Activated CD4-positive, alpha-beta T cell treated with anti-CD3 and anti-CD28 coated beads for 36 hours (primary cell): ENCODE results near the gene ALX4. TPM values are rescaled to one million over a fixed set of nuclear protein-coding genes. Genes with fewer than 3 reads are reported as not detected.

Experiments used
- ATAC-seq: fragments of 200-7000 bp; cut with Tn5 transposase; one replicate; pipeline ENCODE4 v1.10.0; 2021; ENCODE audit warnings: mild to moderate bottlenecking, moderate library complexity
- CTCF ChIA-PET: fragments of 350-600 bp; sonication (Branson Sonifier 250); formaldehyde crosslinking; loops from one replicate; lab custom pipeline; 2021; ENCODE audit warnings: antibody characterized with exemption; lab: Charles Lee
- POLR2A ChIA-PET: fragments of 350-600 bp; sonication (Branson Sonifier 250); formaldehyde crosslinking; loops from one replicate; lab custom pipeline; 2021; ENCODE audit warnings: antibody characterized with exemption, inconsistent platforms; lab: Charles Lee
- DNase-seq: peaks from one replicate; pipeline ENCODE4 v3.0.0-alpha.2; 2020
- H3K27ac Mint-ChIP-seq: one replicate; pipeline ENCODE4 v1.8.0; 2021; ENCODE audit warnings: mixed read lengths
- H3K27me3 Mint-ChIP-seq: one replicate; pipeline ENCODE4 v1.8.0; 2021; ENCODE audit warnings: mixed read lengths
- H3K36me3 Mint-ChIP-seq: one replicate; pipeline ENCODE4 v1.8.0; 2021; ENCODE audit warnings: low read depth, mixed read lengths
- H3K4me1 Mint-ChIP-seq: one replicate; pipeline ENCODE4 v1.8.0; 2021; ENCODE audit warnings: mixed read lengths
- H3K4me3 Mint-ChIP-seq: one replicate; pipeline ENCODE4 v1.8.0; 2021; ENCODE audit warnings: mild to moderate bottlenecking, moderate library complexity, mixed read lengths
- H3K9me3 Mint-ChIP-seq: one replicate; pipeline ENCODE4 v1.8.0; 2021; ENCODE audit warnings: low read depth, mixed read lengths
- intact Hi-C, 2 experiments: fragments of 100-400 bp; cut with DNase I in 1 of 2; cut with micrococcal nuclease in 1 of 2; formaldehyde crosslinking; loops; one replicate each; pipeline versions ENCODE4 v1.14.2 to v1.15.1; 2022 to 2024; cut with DNase I, micrococcal nuclease
- total RNA-seq, 2 experiments: library from RNA; stranded (reverse); gene quantifications; one replicate each; pipeline ENCODE4 v1.2.3, GENCODE V29; 2021

Gene ALX4
- total RNA-seq, 2 experiments from 2014 or later = not detected

- Mint-ChIP-seq H3K4me3 (no peak overlapping the region), H3K4me1 (no peaks in the 10 kb centered on the region), H3K36me3 (peaks cover 64% of the 10 kb centered on the region), H3K27ac (no peak overlapping the region), H3K9me3 (peaks cover 22% of the 10 kb centered on the region), H3K27me3 (no peaks in the 10 kb centered on the region)
- no peak for ATAC-seq
- ChIA-PET CTCF (interaction anchor here (1.1 kb wide), 1 partner anchor 12 kb away, joined by 3 read pairs; no protein-coding TSS in a partner anchor), POLR2A (no interaction called here)
- intact Hi-C loops = no loop called here
- DNase-seq = no peak
Observed at GRCh38 chr11:44248109-44248508, 61.8 kb downstream of the ALX4 start.

- no peak for DNase-seq
- ATAC-seq = no peak
- ChIA-PET CTCF (interaction anchor here (1.1 kb wide), 1 partner anchor 11 kb away, joined by 3 read pairs; no protein-coding TSS in a partner anchor), POLR2A (no interaction called here)
- no peak overlapping the region for H3K4me3 Mint-ChIP-seq
- peaks cover 58% of the 10 kb centered on the region for H3K36me3 Mint-ChIP-seq
- H3K9me3 Mint-ChIP-seq = peaks cover 16% of the 10 kb centered on the region
- H3K27me3 Mint-ChIP-seq = no peaks in the 10 kb centered on the region
- intact Hi-C loops = no loop called here
- H3K4me1 Mint-ChIP-seq = no peaks in the 10 kb centered on the region
- H3K27ac Mint-ChIP-seq = no peak overlapping the region
Observed at GRCh38 chr11:44247508-44247907, 62.4 kb downstream of the ALX4 start.

- Mint-ChIP-seq H3K27ac (no peak overlapping the region), H3K36me3 (peaks cover 53% of the 10 kb centered on the region), H3K27me3 (no peaks in the 10 kb centered on the region), H3K4me1 (no peaks in the 10 kb centered on the region), H3K4me3 (no peak overlapping the region), H3K9me3 (peaks cover 8% of the 10 kb centered on the region)
- no peak for ATAC-seq
- ChIA-PET CTCF (interaction anchor here (0.6 to 1.1 kb wide), 2 partner anchors 10 to 223 kb away, joined by 3 read pairs; no protein-coding TSS in a partner anchor), POLR2A (no interaction called here)
- no peak for DNase-seq
- intact Hi-C loops = no loop called here
Observed at GRCh38 chr11:44246726-44247125, 63.2 kb downstream of the ALX4 start.

- H3K27me3 Mint-ChIP-seq = no peaks in the 10 kb centered on the region
- POLR2A ChIA-PET = no interaction called here
- H3K9me3 Mint-ChIP-seq = no peaks in the 10 kb centered on the region
- peaks cover 38% of the 10 kb centered on the region for H3K36me3 Mint-ChIP-seq
- no peak for ATAC-seq
- no peak overlapping the region for H3K27ac Mint-ChIP-seq
- CTCF ChIA-PET = no interaction called here
- intact Hi-C loops = no loop called here
- H3K4me1 Mint-ChIP-seq = no peaks in the 10 kb centered on the region
- no peak overlapping the region for H3K4me3 Mint-ChIP-seq
- no peak for DNase-seq
Observed at GRCh38 chr11:44244639-44245310, 65.2 kb downstream of the ALX4 start.

- ChIA-PET CTCF (no interaction called here), POLR2A (no interaction called here)
- DNase-seq = no peak
- Mint-ChIP-seq H3K4me3 (no peak overlapping the region), H3K9me3 (no peaks in the 10 kb centered on the region), H3K4me1 (no peaks in the 10 kb centered on the region), H3K36me3 (peaks cover 34% of the 10 kb centered on the region), H3K27ac (no peak overlapping the region), H3K27me3 (no peaks in the 10 kb centered on the region)
- no peak for ATAC-seq
- intact Hi-C loops = no loop called here
Observed at GRCh38 chr11:44243595-44244343, 66.2 kb downstream of the ALX4 start.

GRCh38 chr11:44243086-44243485 is 66.9 kb downstream of the ALX4 start:
- H3K4me3 Mint-ChIP-seq = no peak overlapping the region
- no peak overlapping the region for H3K27ac Mint-ChIP-seq
- H3K27me3 Mint-ChIP-seq = no peaks in the 10 kb centered on the region
- ATAC-seq (no peak), DNase-seq (no peak)
- peaks cover 32% of the 10 kb centered on the region for H3K36me3 Mint-ChIP-seq
- intact Hi-C loops = no loop called here
- H3K4me1 Mint-ChIP-seq = no peaks in the 10 kb centered on the region
- POLR2A ChIA-PET = no interaction called here
- H3K9me3 Mint-ChIP-seq = no peaks in the 10 kb centered on the region
- CTCF ChIA-PET = interaction anchor here (1.1 kb wide), 1 partner anchor 152 kb away, joined by 4 read pairs; no protein-coding TSS in a partner anchor

GRCh38 chr11:44241851-44242250 is 68.1 kb downstream of the ALX4 start:
- no peaks in the 10 kb centered on the region for H3K9me3 Mint-ChIP-seq
- no peaks in the 10 kb centered on the region for H3K27me3 Mint-ChIP-seq
- intact Hi-C loops = no loop called here
- CTCF ChIA-PET = interaction anchor here (1.4 kb wide), 1 partner anchor 45 kb away, joined by 4 read pairs; no protein-coding TSS in a partner anchor
- no peak overlapping the region for H3K27ac Mint-ChIP-seq
- H3K4me1 Mint-ChIP-seq = no peaks in the 10 kb centered on the region
- POLR2A ChIA-PET = no interaction called here
- peaks cover 31% of the 10 kb centered on the region for H3K36me3 Mint-ChIP-seq
- ATAC-seq (no peak), DNase-seq (no peak)
- no peak overlapping the region for H3K4me3 Mint-ChIP-seq

- DNase-seq = no peak
- H3K27me3 Mint-ChIP-seq = no peaks in the 10 kb centered on the region
- H3K4me3 Mint-ChIP-seq = no peak overlapping the region
- peaks cover 23% of the 10 kb centered on the region for H3K36me3 Mint-ChIP-seq
- no peaks in the 10 kb centered on the region for H3K9me3 Mint-ChIP-seq
- ChIA-PET CTCF (interaction anchor here (1.3 kb wide), 1 partner anchor 143 kb away, joined by 3 read pairs; no protein-coding TSS in a partner anchor), POLR2A (no interaction called here)
- intact Hi-C loops = no loop called here
- no peak overlapping the region for H3K27ac Mint-ChIP-seq
- no peak for ATAC-seq
- no peaks in the 10 kb centered on the region for H3K4me1 Mint-ChIP-seq
Observed at GRCh38 chr11:44237156-44237555, 72.8 kb downstream of the ALX4 start.

- no peak overlapping the region for H3K4me3 Mint-ChIP-seq
- H3K9me3 Mint-ChIP-seq = no peaks in the 10 kb centered on the region
- H3K27me3 Mint-ChIP-seq = no peaks in the 10 kb centered on the region
- POLR2A ChIA-PET = no interaction called here
- H3K4me1 Mint-ChIP-seq = no peaks in the 10 kb centered on the region
- H3K36me3 Mint-ChIP-seq = peaks cover 28% of the 10 kb centered on the region
- CTCF ChIA-PET = interaction anchor here (0.7 to 1.3 kb wide), 2 partner anchors 11 to 142 kb away, joined by 3 read pairs; no protein-coding TSS in a partner anchor
- ATAC-seq (no peak), DNase-seq (no peak)
- H3K27ac Mint-ChIP-seq = no peak overlapping the region
- intact Hi-C loops = no loop called here
Observed at GRCh38 chr11:44236296-44236695, 73.6 kb downstream of the ALX4 start.

GRCh38 chr11:44235765-44236201 is 74.2 kb downstream of the ALX4 start:
- Mint-ChIP-seq H3K4me3 (no peak overlapping the region), H3K4me1 (no peaks in the 10 kb centered on the region), H3K27ac (no peak overlapping the region), H3K36me3 (peaks cover 28% of the 10 kb centered on the region), H3K27me3 (no peaks in the 10 kb centered on the region), H3K9me3 (no peaks in the 10 kb centered on the region)
- intact Hi-C loops = no loop called here
- no peak for DNase-seq
- POLR2A ChIA-PET = no interaction called here
- CTCF ChIA-PET = interaction anchor here (1.3 kb wide), 1 partner anchor 142 kb away, joined by 3 read pairs; no protein-coding TSS in a partner anchor
- ATAC-seq = no peak

GRCh38 chr11:44229624-44230023 is 80.3 kb downstream of the ALX4 start:
- Mint-ChIP-seq H3K4me1 (no peaks in the 10 kb centered on the region), H3K9me3 (no peaks in the 10 kb centered on the region), H3K27ac (no peak overlapping the region), H3K4me3 (no peak overlapping the region), H3K27me3 (no peaks in the 10 kb centered on the region), H3K36me3 (peaks cover 7% of the 10 kb centered on the region)
- no peak for ATAC-seq
- POLR2A ChIA-PET = no interaction called here
- intact Hi-C loops = loop anchor here (5.0 to 10.0 kb wide), 2 partner anchors 102 to 135 kb away; partner anchors contain the start of gene EXT2 (in 1 of the 2)
- no peak for DNase-seq
- CTCF ChIA-PET = no interaction called here
